ENCODE measurements around the gene DZIP1. TPM values are rescaled to one million over a fixed set of nuclear protein-coding genes. Genes with fewer than 3 reads are reported as not detected.

DZIP1 gene
- total and polyA plus RNA-seq, 4 donors = 10.1 to 25.3 (median 17.5) TPM

DNA sequence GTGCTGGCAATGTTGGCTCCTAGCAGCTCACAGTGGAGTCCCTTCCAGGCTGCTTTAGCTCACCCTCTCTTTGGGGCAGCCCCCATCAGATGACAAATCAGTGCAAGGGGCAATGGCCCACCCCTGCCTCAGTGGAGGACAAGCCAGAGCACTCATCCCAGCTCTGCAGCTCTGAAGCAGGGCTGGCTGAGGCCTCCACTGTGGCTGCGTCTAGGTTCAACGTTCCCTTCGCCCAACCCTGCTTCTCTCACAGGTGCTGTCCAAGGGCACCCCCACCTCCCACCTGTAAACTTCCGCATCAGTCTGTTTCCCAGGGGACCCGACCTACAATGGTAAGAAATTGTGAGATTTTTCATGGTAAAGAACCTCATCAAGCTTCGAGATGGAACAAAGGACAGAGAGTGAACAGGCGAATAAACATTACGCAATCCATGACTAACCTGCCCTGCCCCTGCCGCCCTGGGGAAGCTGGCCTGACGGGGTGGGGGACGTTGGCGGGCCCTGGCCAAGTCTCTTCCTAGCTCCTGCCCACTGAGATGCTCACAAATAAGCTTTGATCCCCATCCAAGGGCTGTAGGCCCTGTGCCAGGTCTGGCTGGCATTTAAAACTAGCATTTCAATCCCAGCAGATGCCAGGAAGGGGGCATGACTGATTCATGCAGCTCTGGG, 40.5 kb downstream of the DZIP1 start:
- peaks cover 0 to 6% of the 10 kb centered on the region in 2 donors for H3K4me1 ChIP-seq (ENCODE audit: control insufficient read depth in 1 of 2, insufficient read depth in 2 of 2, low read length in 2 of 2)
- intact Hi-C loops (cut with DNase I) = no loop called here
- no peak overlapping the region for H3K4me3 ChIP-seq (ENCODE audit: low read length in 2 of 2)
- ATAC-seq (ENCODE audit: low FRiP score) (peak; percentile 65), DNase-seq (no peak)
- no peaks in the 10 kb centered on the region for H3K27me3 ChIP-seq (ENCODE audit: control insufficient read depth in 1 of 2, insufficient read depth in 2 of 2, low read length in 1 of 2)
- H3K36me3 ChIP-seq (ENCODE audit: control insufficient read depth in 1 of 2, insufficient read depth in 2 of 2, low read length in 1 of 2) = peaks cover 0 to 4% of the 10 kb centered on the region in 2 donors
- H3K27ac ChIP-seq (ENCODE audit: low read depth in 1 of 2, low read length in 2 of 2) = no peak overlapping the region
- no peaks in the 10 kb centered on the region for H3K9me3 ChIP-seq (ENCODE audit: control insufficient read depth, low read length)
- WGBS, 2 donors = 80 to 82% methylated on average over 12 of the region's 12 CpGs

DNA sequence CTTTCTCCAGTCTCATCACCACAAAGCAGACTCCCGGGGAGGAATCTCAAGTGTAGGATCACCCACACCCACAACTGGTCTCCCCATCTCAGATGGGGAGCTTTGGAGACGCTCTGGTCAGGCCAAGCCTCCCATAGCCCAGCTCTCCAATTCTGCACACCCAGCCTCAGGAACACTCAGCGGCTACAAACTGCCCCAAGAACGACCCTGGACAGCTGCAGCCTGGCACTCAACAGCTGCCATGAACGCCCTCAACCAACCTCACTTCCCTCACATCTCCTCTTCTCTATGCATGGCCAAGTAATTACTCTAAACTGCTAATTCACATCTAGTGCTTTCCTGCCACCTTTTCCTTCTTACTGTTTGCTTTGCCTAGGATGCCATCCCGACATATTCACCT, 42.6 kb downstream of the DZIP1 start:
- Histone ChIP-seq H3K27me3 (ENCODE audit: control insufficient read depth in 1 of 2, insufficient read depth in 2 of 2, low read length in 1 of 2) (no peaks in the 10 kb centered on the region), H3K4me1 (ENCODE audit: control insufficient read depth in 1 of 2, insufficient read depth in 2 of 2, low read length in 2 of 2) (no peaks in the 10 kb centered on the region), H3K9me3 (ENCODE audit: control insufficient read depth, low read length) (no peaks in the 10 kb centered on the region), H3K36me3 (ENCODE audit: control insufficient read depth in 1 of 2, insufficient read depth in 2 of 2, low read length in 1 of 2) (peaks cover 0 to 4% of the 10 kb centered on the region in 2 donors), H3K4me3 (ENCODE audit: low read length in 2 of 2) (no peak overlapping the region), H3K27ac (ENCODE audit: low read depth in 1 of 2, low read length in 2 of 2) (no peak overlapping the region)
- ATAC-seq (ENCODE audit: low FRiP score) (no peak), DNase-seq (no peak)
- intact Hi-C loops (cut with DNase I) = no loop called here
- 93 to 94% methylated on average over 6 of the region's 6 CpGs for WGBS, 2 donors

DNA sequence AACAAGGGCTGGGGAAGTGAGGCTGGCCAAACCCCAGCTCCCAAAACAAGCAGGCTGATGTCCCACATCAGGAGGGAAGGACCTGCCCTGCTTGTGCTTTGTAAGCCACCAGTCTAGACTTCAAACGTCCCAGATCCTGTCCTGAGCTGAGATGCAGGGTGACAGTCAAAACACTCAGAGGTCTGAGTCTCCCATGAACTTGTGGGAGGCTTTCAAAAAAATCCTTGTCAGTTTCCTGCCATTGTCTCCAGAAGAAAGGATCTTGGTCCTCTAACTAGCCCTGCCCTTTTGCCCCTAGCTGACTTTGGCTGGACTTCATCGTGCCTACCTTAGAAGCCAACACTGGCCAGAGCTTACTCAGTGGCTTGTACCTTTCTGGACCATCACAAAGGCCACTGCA, 43.3 kb downstream of the DZIP1 start:
- ATAC-seq (ENCODE audit: low FRiP score) = no peak
- 67 to 79% methylated on average over 2 of the region's 2 CpGs for WGBS, 2 donors
- intact Hi-C loops (cut with DNase I) = no loop called here
- DNase-seq = no peak
- Histone ChIP-seq H3K4me3 (ENCODE audit: low read length in 2 of 2) (no peak overlapping the region), H3K27me3 (ENCODE audit: control insufficient read depth in 1 of 2, insufficient read depth in 2 of 2, low read length in 1 of 2) (no peaks in the 10 kb centered on the region), H3K27ac (ENCODE audit: low read depth in 1 of 2, low read length in 2 of 2) (no peak overlapping the region), H3K4me1 (ENCODE audit: control insufficient read depth in 1 of 2, insufficient read depth in 2 of 2, low read length in 2 of 2) (no peaks in the 10 kb centered on the region), H3K9me3 (ENCODE audit: control insufficient read depth, low read length) (no peaks in the 10 kb centered on the region), H3K36me3 (ENCODE audit: control insufficient read depth in 1 of 2, insufficient read depth in 2 of 2, low read length in 1 of 2) (peaks cover 0 to 4% of the 10 kb centered on the region in 2 donors)

DNA sequence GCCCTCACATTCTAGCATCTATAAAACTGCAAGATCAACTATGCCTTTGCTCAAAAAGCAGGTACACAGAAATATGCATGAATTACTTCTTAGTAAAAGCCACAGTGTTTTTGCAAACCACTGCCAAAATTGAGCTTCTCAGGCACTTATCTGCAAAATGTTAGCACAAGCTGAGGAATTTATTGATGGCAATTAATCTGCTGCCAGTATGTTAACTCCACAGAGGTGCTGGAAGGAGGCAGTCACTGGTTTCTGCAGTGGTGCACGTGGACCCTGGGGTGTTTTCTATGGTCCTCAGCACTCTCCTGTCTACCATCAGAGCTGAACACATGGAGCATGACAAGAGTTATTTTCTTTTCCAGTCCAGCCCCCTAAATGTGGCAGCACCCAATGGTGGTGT, 47.8 kb downstream of the DZIP1 start:
- ATAC-seq (ENCODE audit: low FRiP score) (no peak), DNase-seq (no peak)
- no peaks in the 10 kb centered on the region for H3K4me1 ChIP-seq (ENCODE audit: control insufficient read depth in 1 of 2, insufficient read depth in 2 of 2, low read length in 2 of 2)
- no peaks in the 10 kb centered on the region for H3K27me3 ChIP-seq (ENCODE audit: control insufficient read depth in 1 of 2, insufficient read depth in 2 of 2, low read length in 1 of 2)
- H3K9me3 ChIP-seq (ENCODE audit: control insufficient read depth, low read length) = no peaks in the 10 kb centered on the region
- no peak overlapping the region for H3K4me3 ChIP-seq (ENCODE audit: low read length in 2 of 2)
- peaks cover 0 to 4% of the 10 kb centered on the region in 2 donors for H3K36me3 ChIP-seq (ENCODE audit: control insufficient read depth in 1 of 2, insufficient read depth in 2 of 2, low read length in 1 of 2)
- 47 to 64% methylated on average over 1 of the region's 1 CpG for WGBS, 2 donors
- H3K27ac ChIP-seq (ENCODE audit: low read depth in 1 of 2, low read length in 2 of 2) = no peak overlapping the region
- intact Hi-C loops (cut with DNase I) = no loop called here

DNA sequence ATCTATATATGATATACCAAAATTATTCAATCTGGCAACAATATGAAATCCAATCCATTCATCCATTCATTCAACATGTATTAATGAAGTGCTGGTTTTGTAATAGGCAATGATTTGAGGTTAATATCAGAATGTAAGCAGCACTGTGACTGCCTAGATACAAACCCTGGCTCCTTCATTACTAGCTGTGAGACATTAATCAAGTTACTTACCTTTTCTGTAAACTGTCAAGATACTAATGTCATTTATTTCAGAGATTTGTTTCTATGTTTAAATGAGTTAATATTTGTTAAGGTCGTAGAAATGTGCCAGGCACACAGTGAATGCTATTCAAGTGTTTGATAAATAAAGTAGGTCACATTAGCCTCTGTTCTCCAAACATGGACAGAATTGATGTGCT, 51.0 kb downstream of the DZIP1 start:
- WGBS, 2 donors = 47 to 53% methylated on average over 1 of the region's 1 CpG

DNA sequence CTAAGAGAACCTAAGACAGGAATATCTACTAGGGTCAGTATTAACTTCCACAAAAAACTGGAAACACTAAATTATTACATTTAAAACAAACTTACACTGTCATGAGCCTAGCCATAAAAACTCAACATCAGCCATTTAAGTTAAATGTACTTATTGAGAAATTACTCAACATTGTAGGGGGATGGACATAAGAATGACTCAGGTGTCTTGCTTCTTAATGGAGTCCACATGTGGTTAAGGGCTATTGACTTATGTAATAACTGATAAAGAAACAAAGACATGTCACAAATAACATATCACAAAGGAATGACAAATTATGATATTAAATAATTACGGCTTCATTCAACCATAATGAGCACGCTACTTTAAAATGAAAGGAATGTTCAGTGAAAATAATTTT, 55.8 kb downstream of the DZIP1 start:
- no peaks in the 10 kb centered on the region for H3K27me3 ChIP-seq (ENCODE audit: control insufficient read depth in 1 of 2, insufficient read depth in 2 of 2, low read length in 1 of 2)
- intact Hi-C loops (cut with DNase I) = no loop called here
- H3K36me3 ChIP-seq (ENCODE audit: control insufficient read depth in 1 of 2, insufficient read depth in 2 of 2, low read length in 1 of 2) = peaks cover 2 to 3% of the 10 kb centered on the region in 2 donors
- H3K4me3 ChIP-seq (ENCODE audit: low read length in 2 of 2) = no peak overlapping the region
- H3K4me1 ChIP-seq (ENCODE audit: control insufficient read depth in 1 of 2, insufficient read depth in 2 of 2, low read length in 2 of 2) = no peaks in the 10 kb centered on the region
- 96% methylated on average over 2 of the region's 2 CpGs for WGBS, 2 donors
- DNase-seq = no peak
- no peak overlapping the region for H3K27ac ChIP-seq (ENCODE audit: low read depth in 1 of 2, low read length in 2 of 2)
- ATAC-seq (ENCODE audit: low FRiP score) = no peak
- no peaks in the 10 kb centered on the region for H3K9me3 ChIP-seq (ENCODE audit: control insufficient read depth, low read length)

More for the DNA sequence above, 51.0 kb downstream of the DZIP1 start:
- no peak for DNase-seq
- Histone ChIP-seq H3K4me1 (ENCODE audit: control insufficient read depth in 1 of 2, insufficient read depth in 2 of 2, low read length in 2 of 2) (no peaks in the 10 kb centered on the region), H3K36me3 (ENCODE audit: control insufficient read depth in 1 of 2, insufficient read depth in 2 of 2, low read length in 1 of 2) (peaks cover 2 to 3% of the 10 kb centered on the region in 2 donors), H3K27me3 (ENCODE audit: control insufficient read depth in 1 of 2, insufficient read depth in 2 of 2, low read length in 1 of 2) (no peaks in the 10 kb centered on the region), H3K4me3 (ENCODE audit: low read length in 2 of 2) (no peak overlapping the region), H3K9me3 (ENCODE audit: control insufficient read depth, low read length) (no peaks in the 10 kb centered on the region), H3K27ac (ENCODE audit: low read depth in 1 of 2, low read length in 2 of 2) (no peak overlapping the region)
- intact Hi-C loops (cut with DNase I) = no loop called here
- ATAC-seq (ENCODE audit: low FRiP score) = no peak

DNA sequence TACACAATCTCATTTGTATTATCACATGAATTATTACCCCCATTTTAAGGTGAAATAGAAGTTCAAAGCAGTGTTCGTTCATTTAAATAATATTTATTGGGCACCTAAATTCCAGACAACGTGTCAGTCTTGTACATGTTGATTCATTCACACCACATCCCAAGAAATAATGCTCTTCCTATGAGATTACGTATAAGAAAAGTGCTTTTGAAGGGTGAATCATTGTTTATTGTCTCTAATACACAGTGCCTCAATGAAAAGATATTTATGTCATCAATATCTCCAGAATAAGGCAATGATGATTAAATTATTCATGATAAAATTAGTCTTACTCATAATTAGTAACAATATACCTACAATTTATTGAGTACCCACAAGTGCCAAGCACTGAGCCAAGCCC, 56.4 kb downstream of the DZIP1 start:
- Histone ChIP-seq H3K27ac (ENCODE audit: low read depth in 1 of 2, low read length in 2 of 2) (no peak overlapping the region), H3K9me3 (ENCODE audit: control insufficient read depth, low read length) (no peaks in the 10 kb centered on the region), H3K27me3 (ENCODE audit: control insufficient read depth in 1 of 2, insufficient read depth in 2 of 2, low read length in 1 of 2) (no peaks in the 10 kb centered on the region), H3K36me3 (ENCODE audit: control insufficient read depth in 1 of 2, insufficient read depth in 2 of 2, low read length in 1 of 2) (peaks cover 2 to 3% of the 10 kb centered on the region in 2 donors), H3K4me1 (ENCODE audit: control insufficient read depth in 1 of 2, insufficient read depth in 2 of 2, low read length in 2 of 2) (no peaks in the 10 kb centered on the region), H3K4me3 (ENCODE audit: low read length in 2 of 2) (no peak overlapping the region)
- ATAC-seq (ENCODE audit: low FRiP score) = no peak
- intact Hi-C loops (cut with DNase I) = no loop called here
- no peak for DNase-seq
- 94 to 95% methylated on average over 3 of the region's 3 CpGs for WGBS, 2 donors

DNA sequence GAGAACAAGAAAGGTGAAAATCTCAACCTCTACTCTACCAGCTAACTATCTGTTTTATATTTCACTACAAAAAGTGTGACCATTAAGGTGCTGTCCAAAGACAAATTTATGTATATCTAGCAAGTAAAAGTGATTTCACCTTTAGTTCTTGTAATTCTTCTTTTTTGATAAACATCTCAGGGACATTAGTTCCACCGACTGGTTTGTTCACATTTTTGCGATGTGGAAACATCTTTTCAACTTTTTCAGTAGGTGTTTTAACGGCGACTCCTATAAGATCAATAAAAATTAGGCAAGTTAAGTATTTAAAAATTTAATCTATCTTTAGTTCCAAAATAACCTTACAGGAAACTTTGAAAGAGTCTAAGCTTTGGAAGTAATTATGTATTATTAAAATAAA, 58.6 kb downstream of the DZIP1 start:
- WGBS, 2 donors = 97% methylated on average over 4 of the region's 4 CpGs
- DNase-seq = no peak

DNA sequence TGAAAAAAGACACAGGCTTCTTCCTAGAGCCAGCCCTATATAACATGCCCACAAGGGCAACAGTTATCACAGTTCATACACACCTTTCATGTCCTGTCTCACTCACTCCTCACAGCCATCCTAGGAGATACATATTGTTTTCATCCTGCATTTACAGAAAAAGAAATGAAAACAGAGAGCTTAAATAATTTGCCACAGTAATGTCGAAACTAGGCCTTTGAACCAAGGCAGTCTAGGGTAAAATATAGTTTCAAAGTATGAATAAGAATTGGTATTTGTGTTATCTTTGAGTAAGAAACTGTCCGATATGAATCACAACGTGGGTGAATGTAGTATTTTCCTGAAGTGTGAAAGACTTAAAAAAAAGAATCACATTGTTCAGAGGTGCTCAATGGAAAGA, 65.2 kb downstream of the DZIP1 start:
- intact Hi-C loops (cut with DNase I) = no loop called here
- H3K4me1 ChIP-seq (ENCODE audit: control insufficient read depth in 1 of 2, insufficient read depth in 2 of 2, low read length in 2 of 2) = no peaks in the 10 kb centered on the region
- no peak overlapping the region for H3K27ac ChIP-seq (ENCODE audit: low read depth in 1 of 2, low read length in 2 of 2)
- no peak for ATAC-seq (ENCODE audit: low FRiP score)
- H3K36me3 ChIP-seq (ENCODE audit: control insufficient read depth in 1 of 2, insufficient read depth in 2 of 2, low read length in 1 of 2) = peaks cover 1 to 5% of the 10 kb centered on the region in 2 donors
- WGBS, 2 donors = 87% methylated on average over 3 of the region's 3 CpGs
- no peak overlapping the region for H3K4me3 ChIP-seq (ENCODE audit: low read length in 2 of 2)
- no peaks in the 10 kb centered on the region for H3K27me3 ChIP-seq (ENCODE audit: control insufficient read depth in 1 of 2, insufficient read depth in 2 of 2, low read length in 1 of 2)
- H3K9me3 ChIP-seq (ENCODE audit: control insufficient read depth, low read length) = no peaks in the 10 kb centered on the region
- no peak for DNase-seq

More for the DNA sequence above, 58.6 kb downstream of the DZIP1 start:
- Histone ChIP-seq H3K4me1 (ENCODE audit: control insufficient read depth in 1 of 2, insufficient read depth in 2 of 2, low read length in 2 of 2) (no peaks in the 10 kb centered on the region), H3K27me3 (ENCODE audit: control insufficient read depth in 1 of 2, insufficient read depth in 2 of 2, low read length in 1 of 2) (no peaks in the 10 kb centered on the region), H3K4me3 (ENCODE audit: low read length in 2 of 2) (no peak overlapping the region), H3K27ac (ENCODE audit: low read depth in 1 of 2, low read length in 2 of 2) (no peak overlapping the region), H3K9me3 (ENCODE audit: control insufficient read depth, low read length) (no peaks in the 10 kb centered on the region), H3K36me3 (ENCODE audit: control insufficient read depth in 1 of 2, insufficient read depth in 2 of 2, low read length in 1 of 2) (peaks cover 4 to 7% of the 10 kb centered on the region in 2 donors)
- intact Hi-C loops (cut with DNase I) = no loop called here
- ATAC-seq (ENCODE audit: low FRiP score) = no peak

Data from aorta (tissue), 5 donors.